Pulmonary artery endothelial cell (primary cell): Measurements from ENCODE around the gene ATG12. TPM values are rescaled to one million over a fixed set of nuclear protein-coding genes. Genes with fewer than 3 reads are reported as not detected.
"Not testable (repeated sequence)": the region's sequence is repeated elsewhere in the genome, so short reads cannot be mapped to it uniquely, and the experiment has no call there.

Experiments
- DNase-seq: peaks from one replicate; pipeline ENCODE4 v3.0.0-alpha.2; 2011; ENCODE audit warnings: low read depth, low spot score
- total RNA-seq: library from RNA; depleted of rRNA; stranded (reverse); fragments of >200 nt; gene quantifications from 2 replicates; pipeline ENCODE4 v1.2.3, GENCODE V29; 2014

Gene ATG12
- total RNA-seq, 1 donor from 2014 or later: 34.2 TPM

DNA sequence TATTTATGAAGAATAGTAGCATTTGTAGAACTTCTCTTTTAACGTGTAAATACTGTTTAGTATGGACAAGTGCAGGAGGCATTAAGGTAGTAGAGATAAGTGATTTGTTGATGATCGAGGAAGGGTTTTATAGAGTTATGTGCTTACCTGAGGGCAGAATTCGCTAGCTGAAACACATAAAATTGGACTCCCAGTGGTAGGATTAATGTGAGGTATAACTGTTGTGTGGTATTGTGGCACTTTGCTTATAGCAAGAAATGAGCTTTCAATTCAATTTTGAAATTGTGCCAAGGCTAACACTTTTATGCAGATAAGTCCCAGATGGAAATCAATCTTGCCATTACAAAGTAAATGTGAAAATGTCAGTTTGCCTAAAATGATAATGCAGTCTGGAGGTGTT lies 1.6 kb upstream of the ATG12 start:
- DNase-seq: no peak

DNA sequence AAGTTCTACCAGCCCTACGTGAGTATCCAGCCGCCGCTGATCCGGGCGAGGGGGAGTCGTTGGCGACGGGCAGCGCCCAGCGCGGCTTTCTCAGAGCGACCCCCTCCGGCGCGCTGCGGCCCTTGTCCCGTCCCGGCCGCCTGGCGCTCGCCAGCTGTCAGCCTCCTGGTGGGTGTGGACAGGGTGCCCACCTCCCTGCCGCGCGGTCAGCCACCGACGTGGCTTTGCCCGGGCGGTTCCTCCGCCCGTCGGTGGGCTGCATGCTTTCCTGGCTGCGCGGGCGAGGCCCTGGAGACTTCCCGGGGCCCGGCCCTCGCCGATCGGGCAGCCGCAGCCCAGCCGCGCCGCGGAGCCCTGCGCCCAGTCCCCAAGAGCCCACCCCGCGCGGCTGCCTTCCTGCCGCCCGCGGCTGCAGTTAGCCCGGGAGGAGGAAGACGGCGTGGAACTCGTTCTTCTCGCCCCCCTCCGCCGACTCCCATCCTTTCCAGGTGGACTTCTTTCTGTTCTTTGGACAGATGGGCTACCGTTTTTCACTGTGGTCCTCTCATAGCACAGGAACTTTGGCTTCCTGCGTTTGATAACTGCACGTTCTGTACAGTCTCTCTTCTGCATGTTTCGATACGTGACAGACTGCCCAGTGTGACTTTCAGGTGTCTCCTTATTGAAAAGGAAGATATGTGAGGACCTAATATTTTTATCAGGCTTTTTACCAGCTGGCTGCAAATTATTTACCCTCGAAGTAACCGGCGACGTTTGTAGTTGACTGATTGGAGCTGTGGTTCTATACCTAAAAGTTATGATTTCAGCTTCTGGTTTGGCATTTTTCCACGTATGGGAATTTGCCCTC lies 947 bp upstream of the ATG12 start:
- DNase-seq: no peak

DNA sequence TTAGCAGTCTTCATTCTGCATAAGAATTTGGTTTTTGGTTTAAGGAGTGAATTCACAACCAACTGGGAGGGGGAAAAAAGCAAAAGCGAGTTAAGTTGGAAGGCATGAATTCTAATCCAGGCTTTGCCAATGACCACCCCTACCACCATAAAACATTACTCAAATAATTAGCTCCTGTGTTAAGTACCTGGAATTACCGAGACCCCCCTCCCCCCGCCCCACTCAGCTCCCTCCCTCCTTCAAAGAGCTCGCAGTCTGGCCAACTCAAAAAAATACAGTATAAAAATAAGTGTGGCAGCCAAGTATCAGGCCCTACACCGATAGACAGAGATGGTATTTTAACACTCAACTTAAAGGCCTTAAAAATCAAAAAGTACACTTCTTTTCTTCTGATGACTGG lies 492 bp downstream of the ATG12 start:
- DNase-seq: no peak

DNA sequence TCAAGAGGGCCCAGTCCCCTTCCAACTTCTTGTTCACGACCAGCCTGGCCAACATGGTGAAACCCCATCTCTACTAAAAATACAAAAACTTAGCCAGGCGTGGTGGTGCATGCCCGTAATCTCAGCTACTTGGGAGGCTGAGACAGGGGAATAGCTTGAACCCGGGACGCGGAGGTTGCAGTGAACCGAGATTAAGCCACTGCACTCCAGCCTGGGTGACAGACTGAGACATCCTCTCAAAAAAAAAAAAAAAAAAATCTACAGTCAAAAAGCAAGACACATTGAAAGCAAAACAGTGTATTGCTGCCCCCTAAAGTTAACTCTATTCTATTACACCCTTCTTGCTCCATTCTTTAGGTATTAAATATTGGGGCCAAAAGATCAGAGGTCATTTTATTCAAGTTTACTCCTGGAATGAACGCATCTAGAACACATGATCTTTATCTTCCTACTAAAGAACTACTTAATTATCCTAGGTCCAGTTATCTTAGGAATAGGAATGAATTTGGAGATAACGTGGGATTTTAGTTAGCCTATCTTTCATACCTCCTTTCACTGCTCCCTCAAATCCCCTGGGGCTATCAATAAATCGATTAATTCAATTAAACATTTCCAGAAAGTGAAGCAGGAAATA lies 2.4 kb downstream of the ATG12 start:
- DNase-seq: no peak

DNA sequence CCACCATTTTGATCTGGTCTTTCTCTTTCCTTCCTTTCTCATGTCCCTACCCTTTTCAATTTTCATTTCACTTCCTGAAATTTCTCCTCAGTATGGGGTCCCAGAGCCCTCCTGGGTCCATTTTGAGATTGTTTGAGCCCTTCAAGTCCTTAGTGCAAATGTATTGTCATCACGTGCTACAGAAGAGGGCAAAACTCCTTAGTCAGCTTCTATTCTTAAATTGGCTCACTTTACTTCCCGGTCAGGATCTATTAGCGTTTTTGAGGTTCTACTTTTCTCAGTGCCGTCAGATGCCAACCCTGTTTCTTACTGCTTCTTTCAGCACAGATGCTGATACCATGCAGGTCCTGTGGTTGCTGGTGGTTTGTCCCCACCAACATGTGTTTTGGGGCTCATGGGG lies 5.9 kb downstream of the ATG12 start:
- no peak for DNase-seq

DNA sequence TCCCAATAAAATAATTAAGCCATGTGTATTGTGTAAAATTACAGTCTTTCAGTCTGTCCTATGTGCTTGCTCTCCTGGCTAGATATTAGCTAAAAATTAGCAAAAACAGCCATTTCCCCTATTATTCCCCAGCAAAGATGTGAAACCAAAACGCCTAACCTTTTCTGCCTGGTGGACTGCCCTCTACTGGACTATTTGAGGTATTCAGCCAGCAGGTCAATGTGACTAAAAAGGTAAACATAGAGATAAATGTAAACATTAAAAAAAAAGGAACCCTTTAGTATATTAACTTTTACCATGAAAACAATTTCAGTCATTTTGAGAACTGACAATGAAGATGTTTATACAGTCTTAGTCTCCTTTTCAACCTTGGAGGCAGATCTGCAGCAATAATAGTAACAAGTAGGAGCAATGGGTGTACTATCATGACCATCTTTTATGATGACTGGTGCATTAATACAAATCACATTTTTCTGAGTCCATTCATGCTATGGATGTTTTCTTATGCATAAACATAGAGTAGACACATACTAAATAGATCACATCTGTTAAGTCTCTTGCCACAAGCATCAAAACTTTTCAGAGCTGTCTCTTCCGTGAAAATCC lies 10.1 kb downstream of the ATG12 start:
- no peak for DNase-seq

DNA sequence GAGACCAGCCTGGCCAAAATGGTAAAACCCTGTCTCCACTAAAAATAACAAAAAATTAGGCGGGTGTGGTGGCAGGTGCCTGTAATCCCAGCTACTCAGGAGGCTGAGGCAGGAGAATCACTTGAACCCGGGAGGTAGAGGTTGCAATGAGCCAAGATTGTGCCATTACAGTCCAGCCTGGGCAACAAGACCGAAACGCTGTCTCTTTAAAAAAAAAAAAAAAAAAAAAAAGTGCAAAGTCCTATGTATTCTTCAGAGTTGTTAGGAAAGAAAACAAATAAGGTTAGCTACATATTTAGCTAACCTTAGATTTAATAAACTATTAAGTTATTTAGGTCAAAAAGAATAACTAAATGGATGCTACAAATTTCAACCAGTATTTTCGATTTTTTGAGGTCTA lies 11.5 kb downstream of the ATG12 start:
- no peak for DNase-seq

DNA sequence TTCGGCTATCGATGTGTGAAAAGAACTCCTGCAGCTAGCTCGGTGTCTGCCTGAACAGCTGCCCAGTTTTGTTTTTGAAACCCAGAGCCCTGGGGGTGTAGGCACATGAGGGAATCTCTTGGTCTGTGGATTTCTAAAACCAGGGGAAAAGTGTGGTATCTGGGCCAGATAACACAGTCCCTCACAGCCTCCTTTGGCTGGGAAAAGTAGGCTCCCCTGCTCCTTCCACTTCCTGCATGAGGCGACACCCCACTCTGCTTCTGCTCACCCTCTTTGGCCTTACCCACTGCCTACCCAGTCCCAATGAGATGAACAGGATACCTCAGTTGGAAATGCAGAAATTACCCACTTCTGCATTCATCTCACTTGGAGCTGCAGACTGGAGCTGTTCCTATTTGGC lies 15.4 kb downstream of the ATG12 start:
- no peak for DNase-seq

DNA sequence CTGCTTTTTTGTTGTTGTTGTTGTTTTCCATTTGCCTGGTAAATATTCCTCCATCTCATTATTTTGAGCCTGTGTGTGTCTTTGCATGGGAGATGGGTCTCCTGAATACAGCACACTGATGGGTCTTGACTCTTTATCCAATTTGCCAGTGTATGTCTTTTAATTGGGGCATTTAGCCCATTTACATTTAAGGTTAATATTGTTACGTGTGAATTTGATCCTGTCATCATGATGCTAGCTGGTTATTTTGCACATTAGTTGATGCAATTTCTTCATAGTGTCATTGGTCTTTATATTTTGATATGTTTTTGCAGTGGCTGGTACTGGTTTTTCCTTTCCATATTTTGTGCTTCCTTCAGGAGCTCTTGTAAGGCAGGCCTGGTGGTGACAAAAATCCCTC lies 16.4 kb downstream of the ATG12 start:
- DNase-seq: not testable (repeated sequence)

DNA sequence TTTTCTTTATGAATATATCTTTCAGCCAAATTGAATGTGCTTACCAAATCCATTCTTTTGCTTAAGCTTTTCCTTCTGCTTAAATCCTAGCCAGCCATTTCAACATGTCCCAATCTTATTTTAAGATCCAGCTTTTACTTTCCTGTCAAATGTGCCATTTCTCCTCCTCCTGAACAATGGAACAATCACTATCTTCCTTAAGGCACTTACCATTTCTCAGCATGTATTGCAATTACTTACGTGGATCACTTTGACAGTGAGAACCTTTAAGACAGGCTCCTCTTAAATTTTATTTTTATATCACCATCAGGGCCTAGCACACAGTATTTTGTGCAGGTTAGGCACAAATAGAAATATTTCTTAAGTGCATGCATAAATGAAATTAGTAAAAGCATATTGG lies 20.5 kb downstream of the ATG12 start:
- DNase-seq: no peak

DNA sequence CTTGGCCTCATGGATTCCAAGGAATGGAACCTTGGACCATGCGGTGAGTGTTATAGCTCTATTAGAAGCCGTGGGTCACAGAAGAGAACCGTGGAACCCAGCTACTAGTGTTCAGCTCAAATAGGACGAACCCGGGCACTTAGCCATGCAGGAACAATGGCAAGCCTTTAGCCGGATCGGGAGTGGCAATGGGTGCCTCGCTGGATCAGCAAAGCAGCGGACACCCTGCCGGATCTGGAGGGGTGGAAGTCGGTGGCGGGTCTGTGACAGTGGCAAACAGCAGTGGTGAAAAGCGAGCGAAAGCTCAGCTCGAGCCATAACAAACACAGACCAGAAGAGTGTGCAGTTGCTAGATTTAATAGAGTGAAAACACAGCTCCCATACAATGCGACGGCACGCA lies 22.5 kb downstream of the ATG12 start:
- no peak for DNase-seq

DNA sequence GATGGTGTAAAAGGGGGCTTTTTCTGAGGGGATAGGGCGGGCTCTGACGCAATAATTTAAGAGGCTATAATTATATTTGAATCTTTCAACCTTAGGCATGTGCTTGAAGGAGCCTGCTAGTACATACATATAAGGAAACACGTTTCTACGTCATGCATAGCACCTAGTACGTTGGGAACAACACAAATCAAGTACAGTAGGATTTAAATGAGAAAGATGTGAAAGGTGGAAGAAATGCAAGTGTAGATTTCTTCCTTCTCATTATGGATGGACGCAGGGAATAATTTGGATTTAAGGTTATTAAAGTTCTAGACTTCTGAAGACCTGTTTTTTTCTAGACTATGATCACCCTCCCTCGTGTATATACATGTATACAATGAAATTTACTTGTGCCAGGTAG lies 24.0 kb downstream of the ATG12 start:
- no peak for DNase-seq

DNA sequence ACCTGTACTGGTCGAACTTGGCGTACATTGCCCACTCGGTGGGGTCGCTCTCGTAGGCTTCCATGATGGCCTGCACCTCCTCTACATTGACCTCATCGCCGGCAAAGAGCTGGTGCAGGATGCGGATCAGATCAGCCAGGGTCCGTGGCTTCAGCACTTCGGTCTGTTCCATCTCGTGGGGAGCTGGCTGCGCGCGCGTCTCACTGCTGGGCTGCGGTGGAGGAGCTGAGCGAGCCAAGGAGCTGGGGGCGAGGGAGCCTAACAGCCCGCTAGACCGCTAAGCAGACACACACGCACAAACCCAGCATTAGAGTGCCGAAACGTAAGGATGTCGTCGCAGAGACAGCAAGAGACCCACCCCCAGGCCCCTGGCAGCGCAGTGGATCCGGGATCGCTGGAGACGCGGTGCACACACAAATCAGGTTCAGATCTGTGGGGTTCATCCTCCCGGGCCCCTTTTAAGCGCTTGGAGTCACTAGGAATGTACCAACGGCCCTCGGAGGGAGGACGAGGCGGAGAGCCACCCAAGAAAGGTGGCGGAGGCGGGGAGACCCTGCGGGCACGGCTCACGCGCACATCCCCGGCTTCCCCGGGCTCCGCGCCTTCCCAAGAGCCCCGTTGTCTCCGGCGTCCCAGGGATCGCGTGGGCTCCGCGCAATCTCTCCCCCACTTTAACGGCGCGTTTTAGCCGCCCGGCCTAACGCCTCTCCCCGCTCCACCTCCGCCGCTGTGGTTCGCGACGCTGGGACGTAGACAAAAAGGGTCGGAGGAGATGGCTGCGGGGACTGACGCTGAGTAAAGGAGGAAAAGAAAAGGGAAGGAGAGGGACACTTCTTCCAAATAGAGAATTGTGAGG lies 24.9 kb downstream of the ATG12 start, which contains the start of gene CDO1:
Gene CDO1 (minus strand): TSS at position 434 of the 856 bp plus-strand sequence. CDS start 262 bp downstream, at position 172.
- no peak for DNase-seq

DNA sequence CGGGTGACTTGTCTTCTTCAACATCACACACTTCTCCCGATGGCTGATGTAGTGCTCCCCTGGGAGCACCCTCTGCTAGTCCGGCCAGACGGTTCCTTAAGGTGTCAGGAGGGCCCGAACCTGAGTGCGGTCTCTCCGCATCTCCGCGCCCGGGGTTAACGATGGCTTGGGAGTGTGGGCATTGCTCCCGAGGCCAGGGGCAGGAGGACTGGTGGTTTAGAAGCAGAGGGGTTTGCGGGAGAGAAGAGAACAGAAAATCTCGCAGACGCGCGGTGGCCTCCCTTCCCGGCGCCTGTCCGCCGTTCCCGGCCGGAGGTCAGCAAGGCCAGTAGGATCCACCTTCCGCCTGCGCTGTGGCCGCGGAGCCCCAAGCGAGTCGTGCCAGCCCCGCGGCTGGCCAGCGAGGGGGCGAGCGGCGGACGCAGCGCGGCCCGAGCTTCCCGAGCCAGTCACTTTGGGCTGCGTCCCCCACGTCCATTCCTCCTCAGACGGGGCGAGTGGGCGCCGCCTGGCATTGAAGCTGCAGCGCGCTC lies 25.6 kb downstream of the ATG12 start:
- DNase-seq: no peak

DNA sequence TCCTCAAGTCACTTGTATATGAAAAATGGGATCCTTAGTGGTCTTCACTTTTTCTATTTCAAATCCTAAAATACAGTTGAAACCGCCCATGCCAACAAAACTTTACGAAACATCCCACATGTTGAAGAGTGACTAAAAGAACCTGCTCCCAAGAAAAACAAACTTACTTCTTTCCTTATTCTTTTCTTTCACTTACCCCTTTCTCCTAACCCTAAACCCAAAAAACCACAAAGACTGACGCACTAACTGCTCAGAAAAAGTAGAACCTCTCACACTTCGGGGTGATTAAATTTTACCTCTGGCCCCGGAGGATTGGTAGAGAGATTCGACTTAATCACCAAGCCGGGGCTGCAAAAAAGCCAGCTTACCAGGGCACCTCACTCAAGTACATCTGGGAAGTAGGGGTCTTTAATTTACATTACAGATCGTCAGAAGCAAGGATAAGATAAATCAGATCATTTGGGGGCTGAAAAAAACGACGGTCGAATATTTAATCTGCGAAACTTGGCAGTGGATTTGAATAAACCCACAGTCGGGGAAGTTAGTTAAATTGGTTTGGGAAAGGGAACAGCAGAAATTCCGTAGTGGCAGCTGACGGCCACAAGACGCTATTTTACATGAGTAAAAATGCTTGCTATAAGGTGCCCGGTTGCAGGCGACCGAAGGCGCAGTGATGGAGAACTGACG lies 26.2 kb downstream of the ATG12 start:
- no peak for DNase-seq

DNA sequence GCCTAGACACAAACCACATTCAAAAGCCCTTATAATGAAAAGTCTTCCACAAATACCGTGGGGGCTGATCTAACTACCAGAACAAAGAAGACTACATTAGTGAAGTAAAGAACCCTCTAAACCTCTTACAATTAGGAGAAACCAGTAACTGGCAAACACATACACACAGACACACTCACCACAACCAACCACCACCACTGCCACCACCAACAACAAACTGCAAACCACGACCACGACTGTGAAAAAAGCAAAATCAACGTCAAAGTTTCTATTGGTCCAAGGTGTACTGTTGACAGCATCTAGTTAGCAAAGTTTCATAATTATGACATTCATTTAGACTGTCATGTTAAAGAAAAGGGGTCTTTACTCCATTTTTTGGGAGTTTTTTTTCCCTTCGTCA lies 27.6 kb downstream of the ATG12 start:
- DNase-seq: no peak

DNA sequence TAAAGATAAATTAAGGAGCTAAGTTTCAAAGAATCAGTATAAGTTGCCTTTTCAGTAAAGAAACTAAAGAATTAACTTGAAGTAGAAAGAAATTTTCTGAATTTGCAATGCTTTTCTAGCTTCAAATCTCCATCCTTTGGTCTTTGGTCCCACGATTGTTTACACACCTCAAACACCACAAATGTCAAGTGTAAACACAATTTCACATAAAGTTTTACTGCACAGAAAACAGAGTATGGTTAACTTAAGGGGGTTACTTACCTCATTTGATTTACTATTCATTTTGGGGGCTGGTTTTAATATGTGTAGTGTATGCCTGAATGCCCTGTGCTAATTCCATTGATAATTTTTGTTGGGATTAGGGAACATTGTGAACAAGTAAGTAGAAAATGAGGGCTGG lies 29.0 kb downstream of the ATG12 start:
- no peak for DNase-seq

DNA sequence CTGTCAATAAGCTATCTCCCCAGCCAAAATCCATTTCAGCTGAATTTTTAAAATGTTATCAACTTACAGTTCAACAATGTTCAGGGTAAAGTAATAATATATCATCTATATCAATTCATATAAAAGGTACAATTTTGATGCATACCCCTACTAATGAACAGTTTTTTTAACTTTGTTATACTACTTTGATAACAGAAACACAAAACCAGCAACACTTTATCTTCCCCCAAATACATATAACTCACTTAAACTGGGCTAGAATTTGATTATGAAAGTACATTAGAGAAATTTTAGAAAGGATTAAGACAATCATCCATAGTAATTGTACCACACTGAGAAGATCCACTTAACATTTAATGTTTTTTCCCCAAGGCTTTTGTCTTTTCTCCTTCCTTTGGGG lies 30.0 kb downstream of the ATG12 start:
- no peak for DNase-seq

DNA sequence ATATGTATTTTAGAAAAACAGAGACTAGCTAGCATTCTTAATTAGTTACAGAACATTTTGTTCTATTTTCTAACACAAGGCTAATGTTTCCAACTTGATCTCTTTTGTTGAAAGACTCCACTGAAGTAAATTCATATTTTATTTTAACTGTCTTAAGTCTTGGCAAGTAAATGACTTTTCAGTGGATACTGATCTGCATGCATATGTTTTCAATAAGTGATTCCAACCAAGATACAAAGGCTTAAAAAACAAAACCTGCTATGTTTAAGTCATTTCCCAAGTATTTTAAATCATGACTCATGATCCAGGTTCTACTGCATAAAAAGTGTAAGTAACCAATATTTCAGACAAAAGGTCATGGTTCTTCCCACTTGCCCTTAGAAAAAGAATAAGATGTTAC lies 30.6 kb downstream of the ATG12 start:
- DNase-seq: no peak

DNA sequence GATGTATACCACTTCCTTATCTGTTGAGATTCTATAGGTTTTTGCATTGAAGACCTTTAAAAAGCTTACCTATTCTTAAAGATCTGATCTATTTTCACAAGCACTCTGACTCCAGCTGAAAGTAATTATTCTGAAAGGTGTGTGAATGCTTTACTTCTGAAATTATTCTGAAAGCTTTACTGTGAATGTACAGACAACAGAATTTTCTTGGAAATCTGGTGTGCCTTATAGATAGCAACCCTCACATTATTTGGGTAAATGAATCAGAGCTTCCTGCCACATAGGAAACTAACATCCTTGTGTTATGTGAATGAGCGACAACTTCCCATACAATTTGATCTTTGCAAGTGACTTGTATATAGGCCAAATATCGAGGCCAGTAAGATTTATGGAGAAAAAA lies 31.4 kb downstream of the ATG12 start:
- DNase-seq: no peak

DNA sequence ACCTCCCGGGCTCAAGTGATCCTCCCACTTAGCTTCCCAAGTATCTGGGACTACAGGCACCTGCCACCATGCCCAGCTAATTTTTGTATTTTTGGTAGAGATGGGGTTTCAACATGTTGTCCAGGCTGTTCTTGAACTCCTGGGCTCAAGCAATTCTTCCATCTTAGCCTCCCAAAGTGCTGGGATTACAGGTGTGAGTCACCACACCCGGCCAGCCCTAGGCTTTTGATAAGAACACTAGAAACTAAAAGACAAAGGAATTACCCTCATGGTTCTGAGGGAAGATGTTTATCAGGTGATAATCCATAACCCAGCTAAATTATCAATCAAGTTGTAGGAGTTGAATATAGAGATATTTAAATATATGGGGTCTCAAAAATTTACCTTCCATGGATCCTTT lies 33.3 kb downstream of the ATG12 start:
- DNase-seq: not testable (repeated sequence)
